OCI-LY3 (cell line): ENCODE measurements around the gene TOMM34.
A peak's percentile ranks its signal among the peaks of the same experiment; 100 is the strongest.

Source experiments
- H2AFZ ChIP-seq: fragments of 200-600, 300-600 bp; shearing (Covaris generic); 2 replicates; pipeline ENCODE4 v1.6.0; 2014; ENCODE audit warnings: antibody characterized with exemption, low read depth, low read length
- H3K27ac ChIP-seq: fragments of 200-600, 300-600 bp; sonication (generic); 2 replicates; pipeline ENCODE4 v1.5.1; 2014; ENCODE audit warnings: mild to moderate bottlenecking, low read length, moderate library complexity, mixed read lengths
- H3K27me3 ChIP-seq: fragments of 200-600, 300-600 bp; sonication (generic); 2 replicates; pipeline ENCODE4 v1.6.1; 2014; ENCODE audit warnings: low read depth, low read length, mixed read lengths
- H3K36me3 ChIP-seq: fragments of 200-600, 300-600 bp; sonication (generic); replicated peaks from 2 replicates; pipeline ENCODE3; 2014; ENCODE audit warnings: low read depth, low read length, mixed read lengths
- H3K4me1 ChIP-seq: fragments of 300-600, 200-600 bp; sonication (generic); 2 replicates; pipeline ENCODE4 v1.6.1; 2014; ENCODE audit warnings: low read length, mixed read lengths
- H3K4me2 ChIP-seq: fragments of 200-600, 300-600 bp; sonication (generic); 2 replicates; pipeline ENCODE4 v1.6.1; 2014; ENCODE audit warnings: low read length, mixed read lengths
- H3K4me3 ChIP-seq: fragments of 300-600, 200-600 bp; sonication (generic); 2 replicates; pipeline ENCODE4 v1.5.1; 2014; ENCODE audit warnings: antibody characterized with exemption, mild to moderate bottlenecking, low read length, moderate library complexity
- H3K79me2 ChIP-seq: fragments of 300-600, 200-600 bp; shearing (Covaris generic); 2 replicates; pipeline ENCODE4 v1.6.1; 2014; ENCODE audit warnings: mild to moderate bottlenecking, low read length, mixed read lengths
- H3K9ac ChIP-seq: fragments of 300-600, 200-600 bp; shearing (Covaris generic); 2 replicates; pipeline ENCODE4 v1.6.0; 2014; ENCODE audit warnings: mild to moderate bottlenecking, low read length, moderate library complexity
- H3K9me3 ChIP-seq: fragments of 200-600, 300-600 bp; shearing (Covaris generic); 2 replicates; pipeline ENCODE4 v1.6.1; 2014; ENCODE audit warnings: low read length, mixed read lengths; ENCODE audit not compliant: insufficient read depth
- H4K20me1 ChIP-seq: fragments of 200-600, 300-600 bp; sonication (generic); 2 replicates; pipeline ENCODE4 v1.6.1; 2016; ENCODE audit warnings: low read length, mixed read lengths; ENCODE audit not compliant: insufficient read depth
- EZH2phosphoT487 ChIP-seq: fragments of 200-600 bp; shearing (Covaris generic); IDR thresholded peaks from 2 replicates; pipeline ENCODE4 v1.6.1; 2018; ENCODE audit warnings: antibody characterized with exemption, mixed run types, low read depth
- TF ChIP-seq, protein P1 (sequence below): fragments of 200-600, 300-600 bp; sonication (generic); IDR thresholded peaks from 2 replicates; pipeline ENCODE4 v1.5.1; 2014; ENCODE audit warnings: antibody characterized with exemption, low read length, low read depth

Gene TOMM34

DNA sequence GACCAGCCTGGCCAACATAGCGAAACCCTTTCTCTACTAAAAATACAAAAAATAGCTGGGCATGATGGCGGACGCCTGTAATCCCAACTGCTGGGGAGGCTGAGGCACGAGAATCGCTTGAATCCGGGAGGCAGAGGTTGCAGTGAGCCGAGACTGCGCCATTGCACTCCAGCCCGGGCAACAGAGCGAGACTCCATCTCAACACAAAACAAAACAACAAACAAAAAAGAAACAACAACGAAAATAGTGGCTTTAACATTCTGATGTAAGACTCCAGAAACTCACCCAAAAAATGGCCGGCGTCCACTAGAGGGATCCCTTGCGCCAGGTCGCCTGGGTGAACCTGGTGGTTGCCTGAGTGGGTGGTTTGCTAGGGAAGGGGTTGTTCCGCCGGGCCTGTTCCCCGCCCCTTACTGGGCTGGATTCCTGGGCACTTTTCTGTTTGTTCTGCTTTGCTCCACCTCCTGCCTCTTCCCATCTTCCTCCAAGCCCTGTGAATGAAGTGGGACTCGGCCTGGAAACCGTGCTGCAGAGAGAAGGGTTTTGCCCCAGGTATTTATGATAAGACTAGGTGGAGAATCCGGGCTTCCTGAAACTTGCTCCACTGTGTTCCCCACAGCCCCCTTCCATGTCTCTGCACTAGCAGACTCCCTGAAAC is 48.8 kb downstream of the TOMM34 start:
- no peaks in the 10 kb centered on the region for H3K27me3 ChIP-seq
- no peaks in the 10 kb centered on the region for H3K9me3 ChIP-seq
- H3K4me3 ChIP-seq: peak overlapping the region; percentile 49
- peaks cover 34% of the 10 kb centered on the region for H3K36me3 ChIP-seq
- no peaks in the 10 kb centered on the region; the same call in 1 of the 2 replicates for H4K20me1 ChIP-seq
- H3K79me2 ChIP-seq: peaks cover 7% of the 10 kb centered on the region; the same call in 1 of the 2 replicates
- H3K4me2 ChIP-seq: peak overlapping the region; percentile 94
- no peak overlapping the region for H3K9ac ChIP-seq
- H2AFZ ChIP-seq: no peak overlapping the region
- no peak overlapping the region for H3K27ac ChIP-seq
- TF ChIP-seq, protein P1, sequence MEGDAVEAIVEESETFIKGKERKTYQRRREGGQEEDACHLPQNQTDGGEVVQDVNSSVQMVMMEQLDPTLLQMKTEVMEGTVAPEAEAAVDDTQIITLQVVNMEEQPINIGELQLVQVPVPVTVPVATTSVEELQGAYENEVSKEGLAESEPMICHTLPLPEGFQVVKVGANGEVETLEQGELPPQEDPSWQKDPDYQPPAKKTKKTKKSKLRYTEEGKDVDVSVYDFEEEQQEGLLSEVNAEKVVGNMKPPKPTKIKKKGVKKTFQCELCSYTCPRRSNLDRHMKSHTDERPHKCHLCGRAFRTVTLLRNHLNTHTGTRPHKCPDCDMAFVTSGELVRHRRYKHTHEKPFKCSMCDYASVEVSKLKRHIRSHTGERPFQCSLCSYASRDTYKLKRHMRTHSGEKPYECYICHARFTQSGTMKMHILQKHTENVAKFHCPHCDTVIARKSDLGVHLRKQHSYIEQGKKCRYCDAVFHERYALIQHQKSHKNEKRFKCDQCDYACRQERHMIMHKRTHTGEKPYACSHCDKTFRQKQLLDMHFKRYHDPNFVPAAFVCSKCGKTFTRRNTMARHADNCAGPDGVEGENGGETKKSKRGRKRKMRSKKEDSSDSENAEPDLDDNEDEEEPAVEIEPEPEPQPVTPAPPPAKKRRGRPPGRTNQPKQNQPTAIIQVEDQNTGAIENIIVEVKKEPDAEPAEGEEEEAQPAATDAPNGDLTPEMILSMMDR: peak; percentile 85
- no peak for TF ChIP-seq EZH2phosphoT487
- peaks cover 13% of the 10 kb centered on the region; the same call in 1 of the 2 replicates for H3K4me1 ChIP-seq

DNA sequence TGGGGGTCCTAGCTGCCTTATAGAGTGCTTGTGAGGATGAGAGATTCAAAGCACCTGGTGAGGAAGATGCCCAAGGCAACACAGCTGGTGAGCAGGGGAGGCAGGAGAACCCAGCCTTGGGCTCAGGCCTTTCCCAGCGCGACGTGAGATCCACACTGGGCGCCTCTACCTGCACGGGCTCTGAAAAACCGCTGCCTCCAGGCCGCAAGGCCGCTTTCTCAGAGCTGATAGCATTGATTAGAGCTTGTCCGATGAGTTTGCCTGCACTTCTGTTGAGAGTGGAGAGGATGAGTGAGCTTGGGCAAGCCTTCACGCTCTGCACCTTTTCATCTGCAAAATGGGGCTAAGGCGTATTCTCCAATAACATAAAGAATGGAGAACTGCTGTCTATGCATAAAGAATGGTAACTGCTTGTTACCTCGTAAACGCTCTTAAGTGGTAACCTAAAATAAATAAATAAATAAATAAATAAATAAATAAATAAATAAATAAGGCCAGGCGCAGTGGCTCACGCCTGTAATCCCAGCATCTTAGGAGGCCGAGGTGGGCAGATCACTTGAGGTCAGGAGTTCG is 49.4 kb downstream of the TOMM34 start:
- Histone ChIP-seq H3K27me3 (no peaks in the 10 kb centered on the region), H3K4me3 (peak overlapping the region; percentile 79), H3K9me3 (no peaks in the 10 kb centered on the region), H4K20me1 (no peaks in the 10 kb centered on the region; the same call in 1 of the 2 replicates), H3K4me1 (peaks cover 13% of the 10 kb centered on the region; the same call in 1 of the 2 replicates), H2AFZ (peak overlapping the region; percentile 61; the same call in 1 of the 2 replicates), H3K4me2 (peak overlapping the region; percentile 94), H3K27ac (no peak overlapping the region), H3K36me3 (peaks cover 40% of the 10 kb centered on the region), H3K9ac (peak overlapping the region; percentile 62), H3K79me2 (peaks cover 7% of the 10 kb centered on the region; the same call in 1 of the 2 replicates)
- TF ChIP-seq, protein P1: no peak
- TF ChIP-seq EZH2phosphoT487: no peak

- Histone ChIP-seq H3K36me3 (peaks cover 46% of the 10 kb centered on the region), H3K79me2 (peaks cover 7% of the 10 kb centered on the region; the same call in 1 of the 2 replicates), H3K9ac (peak within 1 kb of the TSS; percentile 62), H3K27me3 (no peaks in the 10 kb centered on the region), H3K4me3 (peak within 1 kb of the TSS; percentile 79), H2AFZ (peak within 1 kb of the TSS; percentile 61), H3K4me1 (peaks cover 13% of the 10 kb centered on the region; the same call in 1 of the 2 replicates), H4K20me1 (no peaks in the 10 kb centered on the region; the same call in 1 of the 2 replicates), H3K4me2 (peak within 1 kb of the TSS; percentile 94), H3K9me3 (no peaks in the 10 kb centered on the region), H3K27ac (peak within 1 kb of the TSS; percentile 2; the same call in 1 of the 2 replicates)
- TF ChIP-seq EZH2phosphoT487: no peak
- TF ChIP-seq, protein P1: no peak
Measured at GRCh38 chr20:44909872-44910689, 50.1 kb downstream of the TOMM34 start, which contains the start of gene PABPC1L. PABPC1L (plus strand) TSS chr20:44910060; CDS start chr20:44910144, 84 bp downstream.
